Activated CD4-positive, alpha-beta T cell treated with anti-CD3 and anti-CD28 coated beads, Interleukin-2, amount 50 U/mL, for 48 hours (primary cell): ENCODE measurements around the gene ADI1.
"Not testable (repeated sequence)": the region's sequence is repeated elsewhere in the genome, so short reads cannot be mapped to it uniquely, and the experiment has no call there.

ENCODE experiments used
- DNase-seq, 2 experiments: peaks; one replicate each; pipeline ENCODE4 v3.0.0-alpha.2; 2020

Gene ADI1

GRCh38 chr2:3460831-3461800 is 58.2 kb downstream of the ADI1 start:
- DNase-seq, result no peak

- no peak for DNase-seq
Measured at GRCh38 chr2:3460156-3460555, 59.2 kb downstream of the ADI1 start.

- no peak for DNase-seq
Measured at GRCh38 chr2:3459185-3460015, 59.9 kb downstream of the ADI1 start.

GRCh38 chr2:3458396-3459184 is 60.7 kb downstream of the ADI1 start:
- DNase-seq, result no peak

- DNase-seq, result no peak
Measured at GRCh38 chr2:3457524-3458395, 61.6 kb downstream of the ADI1 start.

GRCh38 chr2:3456125-3456524 is 63.2 kb downstream of the ADI1 start:
- no peak for DNase-seq

- DNase-seq, result no peak
Measured at GRCh38 chr2:3454802-3455201, 64.5 kb downstream of the ADI1 start.

GRCh38 chr2:3454005-3454404 is 65.3 kb downstream of the ADI1 start:
- not testable (repeated sequence) for DNase-seq

- no peak for DNase-seq
Measured at GRCh38 chr2:3453190-3453999, 65.9 kb downstream of the ADI1 start.

GRCh38 chr2:3451926-3452671 is 67.2 kb downstream of the ADI1 start:
- no peak for DNase-seq

- no peak for DNase-seq
Measured at GRCh38 chr2:3451169-3451568, 68.2 kb downstream of the ADI1 start.

GRCh38 chr2:3450385-3451010 is 68.8 kb downstream of the ADI1 start:
- no peak for DNase-seq

- no peak for DNase-seq
Measured at GRCh38 chr2:3449936-3450335, 69.4 kb downstream of the ADI1 start.

- no peak for DNase-seq
Measured at GRCh38 chr2:3449086-3449485, 70.2 kb downstream of the ADI1 start.

- DNase-seq, result not testable (repeated sequence)
Measured at GRCh38 chr2:3448441-3448911, 70.9 kb downstream of the ADI1 start.

- DNase-seq, result no peak
Measured at GRCh38 chr2:3447789-3448317, 71.5 kb downstream of the ADI1 start.
